AG09319 (cell line): ENCODE results near the gene IRF8.

ENCODE experiments used
- DNase-seq: peaks from one replicate; pipeline ENCODE4 v3.0.0-alpha.2; 2010; ENCODE audit warnings: low read depth; ENCODE audit errors: extremely low read depth
- CTCF ChIP-seq: IDR thresholded peaks from 2 replicates; pipeline ENCODE4 v1.5.1; 2011; ENCODE audit warnings: low read depth, mild to moderate bottlenecking, inconsistent platforms, low read length, moderate library complexity

IRF8 gene

GRCh38 chr16:85924675-85925074 is 25.7 kb downstream of the IRF8 start:
- no peak for DNase-seq
- TF ChIP-seq CTCF, result no peak

- TF ChIP-seq CTCF, result no peak
- DNase-seq, result no peak
Observed at GRCh38 chr16:85926370-85926769, 27.4 kb downstream of the IRF8 start.

GRCh38 chr16:85927371-85927770 is 28.4 kb downstream of the IRF8 start:
- no peak for DNase-seq
- TF ChIP-seq CTCF, result no peak

- no peak for TF ChIP-seq CTCF
- DNase-seq, result no peak
Observed at GRCh38 chr16:85927959-85928358, 29.0 kb downstream of the IRF8 start.

GRCh38 chr16:85928401-85928820 is 29.4 kb downstream of the IRF8 start:
- no peak for TF ChIP-seq CTCF
- peak; percentile 39 for DNase-seq

- TF ChIP-seq CTCF, result no peak
- DNase-seq, result no peak
Observed at GRCh38 chr16:85929259-85929721, 30.3 kb downstream of the IRF8 start.

GRCh38 chr16:85930301-85930700 is 31.3 kb downstream of the IRF8 start:
- no peak for TF ChIP-seq CTCF
- DNase-seq, result no peak
